ENCODE data around the gene OR56B4.

OR56B4 gene

DNA sequence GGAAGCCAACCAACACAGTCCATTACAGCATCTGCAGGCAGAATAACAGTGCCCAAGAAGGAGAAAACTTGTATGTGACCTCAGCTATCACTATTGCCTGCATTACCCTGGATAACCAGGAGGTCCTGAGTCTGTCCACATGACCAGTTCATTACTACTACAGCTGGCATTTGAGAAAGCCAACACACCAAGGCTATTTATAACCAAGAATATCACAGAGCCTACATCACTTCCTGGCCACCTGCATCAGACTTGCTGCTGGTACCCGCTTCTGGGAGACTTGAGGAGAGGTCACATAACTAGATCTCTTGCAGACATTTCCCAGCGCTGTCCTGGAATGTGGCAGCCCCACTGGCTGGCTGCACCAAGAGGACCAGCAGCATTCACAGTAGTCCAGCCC, 11.1 kb upstream of the OR56B4 start:
- POLR2A ChIA-PET = no interaction called here
- CTCF ChIA-PET = no interaction called here
- Histone ChIP-seq H3K4me3 (ENCODE audit: low read depth, low read length) (no peak overlapping the region), H3K27ac (ENCODE audit: extremely low read depth, low read depth, low read length) (no peak overlapping the region), H3K4me1 (ENCODE audit: control insufficient read depth, insufficient read depth, low read length) (no peaks in the 10 kb centered on the region), H3K36me3 (ENCODE audit: control insufficient read depth in 2 of 2, insufficient read depth in 1 of 2, low read length in 2 of 2) (no peaks in the 10 kb centered on the region), H3K9me3 (ENCODE audit: control insufficient read depth, insufficient read depth, low read depth, low read length) (no peaks in the 10 kb centered on the region)
- TF ChIP-seq ZNF10 (tag by site-specific recombination; IDR thresholded peaks at IDR 0.05) = no peak

DNA sequence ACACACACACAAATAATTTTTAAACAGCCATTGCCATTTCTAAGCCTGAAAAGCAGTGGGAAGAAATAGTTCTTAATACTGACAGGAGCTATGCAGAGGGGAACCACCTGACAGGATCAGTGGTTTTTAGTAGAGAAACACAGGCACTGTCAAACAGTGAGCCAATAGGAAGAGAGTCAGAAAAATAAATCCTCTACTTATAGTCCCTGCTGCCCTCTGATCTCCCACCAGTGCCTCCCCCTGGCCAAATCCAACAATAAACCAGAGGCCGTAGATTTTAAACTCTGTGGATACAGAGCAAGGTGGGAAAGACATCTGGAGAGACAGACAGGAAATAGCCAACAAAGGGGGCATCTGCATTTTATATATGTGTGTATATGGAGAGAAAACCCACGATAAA, 7.9 kb upstream of the OR56B4 start:
- Histone ChIP-seq H3K4me1 (ENCODE audit: control insufficient read depth, insufficient read depth, low read length) (no peaks in the 10 kb centered on the region), H3K36me3 (ENCODE audit: control insufficient read depth in 2 of 2, insufficient read depth in 1 of 2, low read length in 2 of 2) (no peaks in the 10 kb centered on the region), H3K4me3 (ENCODE audit: low read depth, low read length) (no peak overlapping the region), H3K27ac (ENCODE audit: extremely low read depth, low read depth, low read length) (no peak overlapping the region), H3K9me3 (ENCODE audit: control insufficient read depth, insufficient read depth, low read depth, low read length) (no peaks in the 10 kb centered on the region)
- CTCF ChIA-PET = no interaction called here
- TF ChIP-seq FEZF1 (tag by site-specific recombination; IDR thresholded peaks at IDR 0.05) (no peak), ZNF133 (tag by site-specific recombination; IDR thresholded peaks at IDR 0.05) (no peak), ZNF768 (tag by site-specific recombination; IDR thresholded peaks at IDR 0.05) (no peak), HOXD13 (CRISPR knock-in tag; IDR thresholded peaks at IDR 0.05; ENCODE audit: borderline replicate concordance) (no peak), KLF1 (tag by site-specific recombination; IDR thresholded peaks at IDR 0.05) (no peak), ZNF529 (tag by site-specific recombination; IDR thresholded peaks at IDR 0.05; ENCODE audit: insufficient replicate concordance) (no peak)
- POLR2A ChIA-PET = no interaction called here

DNA sequence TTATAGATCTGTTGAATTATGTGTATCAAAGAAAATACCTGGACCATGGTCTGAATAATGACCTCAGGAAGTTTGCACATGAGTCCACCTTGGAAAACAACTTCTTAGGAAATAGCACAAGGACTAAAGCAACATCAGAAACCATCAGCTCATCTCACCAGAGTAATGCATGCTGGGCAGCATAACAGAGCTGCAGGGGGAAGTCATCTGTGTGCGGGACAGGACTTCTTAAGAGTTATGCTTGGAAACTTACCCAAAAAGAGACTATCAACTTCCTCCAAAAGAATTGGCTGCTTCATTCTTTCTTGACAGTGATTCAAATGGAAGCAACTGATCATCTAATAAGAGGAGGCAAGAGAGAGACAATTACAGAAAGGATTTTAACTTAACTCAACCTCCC, 2.5 kb downstream of the OR56B4 start:
- no peaks in the 10 kb centered on the region for H3K4me1 ChIP-seq (ENCODE audit: control insufficient read depth, insufficient read depth, low read length)
- ChIA-PET POLR2A (no interaction called here), CTCF (interaction anchor here (1.4 kb wide), 1 partner anchor 243 kb away, joined by 4 read pairs; no protein-coding TSS in a partner anchor)
- no peaks in the 10 kb centered on the region for H3K36me3 ChIP-seq (ENCODE audit: control insufficient read depth in 2 of 2, insufficient read depth in 1 of 2, low read length in 2 of 2)
- H3K9me3 ChIP-seq (ENCODE audit: control insufficient read depth, insufficient read depth, low read depth, low read length) = no peaks in the 10 kb centered on the region
- TF ChIP-seq, protein P1, sequence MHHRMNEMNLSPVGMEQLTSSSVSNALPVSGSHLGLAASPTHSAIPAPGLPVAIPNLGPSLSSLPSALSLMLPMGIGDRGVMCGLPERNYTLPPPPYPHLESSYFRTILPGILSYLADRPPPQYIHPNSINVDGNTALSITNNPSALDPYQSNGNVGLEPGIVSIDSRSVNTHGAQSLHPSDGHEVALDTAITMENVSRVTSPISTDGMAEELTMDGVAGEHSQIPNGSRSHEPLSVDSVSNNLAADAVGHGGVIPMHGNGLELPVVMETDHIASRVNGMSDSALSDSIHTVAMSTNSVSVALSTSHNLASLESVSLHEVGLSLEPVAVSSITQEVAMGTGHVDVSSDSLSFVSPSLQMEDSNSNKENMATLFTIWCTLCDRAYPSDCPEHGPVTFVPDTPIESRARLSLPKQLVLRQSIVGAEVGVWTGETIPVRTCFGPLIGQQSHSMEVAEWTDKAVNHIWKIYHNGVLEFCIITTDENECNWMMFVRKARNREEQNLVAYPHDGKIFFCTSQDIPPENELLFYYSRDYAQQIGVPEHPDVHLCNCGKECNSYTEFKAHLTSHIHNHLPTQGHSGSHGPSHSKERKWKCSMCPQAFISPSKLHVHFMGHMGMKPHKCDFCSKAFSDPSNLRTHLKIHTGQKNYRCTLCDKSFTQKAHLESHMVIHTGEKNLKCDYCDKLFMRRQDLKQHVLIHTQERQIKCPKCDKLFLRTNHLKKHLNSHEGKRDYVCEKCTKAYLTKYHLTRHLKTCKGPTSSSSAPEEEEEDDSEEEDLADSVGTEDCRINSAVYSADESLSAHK (tag by site-specific recombination; IDR thresholded peaks at IDR 0.05) = no peak
- TF ChIP-seq ZNF530 (tag by site-specific recombination; IDR thresholded peaks at IDR 0.05; ENCODE audit: low read depth) (no peak), ZNF354C (tag by site-specific recombination; IDR thresholded peaks at IDR 0.05; ENCODE audit: borderline replicate concordance, low read depth) (no peak), ZNF138 (tag by site-specific recombination; IDR thresholded peaks at IDR 0.05; ENCODE audit: borderline replicate concordance) (no peak), ZNF184 (tag by site-specific recombination; IDR thresholded peaks at IDR 0.05) (no peak), ZNF311 (tag by site-specific recombination; IDR thresholded peaks at IDR 0.05; ENCODE audit: borderline replicate concordance) (no peak)
- TF ChIP-seq, protein P2, sequence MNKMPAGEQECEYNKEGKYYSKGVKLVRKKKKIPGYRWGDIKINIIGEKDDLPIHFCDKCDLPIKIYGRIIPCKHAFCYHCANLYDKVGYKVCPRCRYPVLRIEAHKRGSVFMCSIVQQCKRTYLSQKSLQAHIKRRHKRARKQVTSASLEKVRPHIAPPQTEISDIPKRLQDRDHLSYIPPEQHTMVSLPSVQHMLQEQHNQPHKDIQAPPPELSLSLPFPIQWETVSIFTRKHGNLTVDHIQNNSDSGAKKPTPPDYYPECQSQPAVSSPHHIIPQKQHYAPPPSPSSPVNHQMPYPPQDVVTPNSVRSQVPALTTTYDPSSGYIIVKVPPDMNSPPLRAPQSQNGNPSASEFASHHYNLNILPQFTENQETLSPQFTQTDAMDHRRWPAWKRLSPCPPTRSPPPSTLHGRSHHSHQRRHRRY (tag by site-specific recombination; IDR thresholded peaks at IDR 0.05) = no peak
- TF ChIP-seq, protein P3, sequence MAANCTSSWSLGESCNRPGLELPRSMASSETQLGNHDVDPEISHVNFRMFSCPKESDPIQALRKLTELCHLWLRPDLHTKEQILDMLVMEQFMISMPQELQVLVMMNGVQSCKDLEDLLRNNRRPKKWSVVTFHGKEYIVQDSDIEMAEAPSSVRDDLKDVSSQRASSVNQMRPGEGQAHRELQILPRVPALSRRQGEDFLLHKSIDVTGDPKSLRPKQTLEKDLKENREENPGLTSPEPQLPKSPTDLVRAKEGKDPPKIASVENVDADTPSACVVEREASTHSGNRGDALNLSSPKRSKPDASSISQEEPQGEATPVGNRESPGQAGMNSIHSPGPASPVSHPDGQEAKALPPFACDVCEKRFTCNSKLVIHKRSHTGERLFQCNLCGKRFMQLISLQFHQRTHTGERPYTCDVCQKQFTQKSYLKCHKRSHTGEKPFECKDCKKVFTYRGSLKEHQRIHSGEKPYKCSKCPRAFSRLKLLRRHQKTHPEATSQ (tag by site-specific recombination; IDR thresholded peaks at IDR 0.05) = no peak
- no peak overlapping the region for H3K4me3 ChIP-seq (ENCODE audit: low read depth, low read length)
- H3K27ac ChIP-seq (ENCODE audit: extremely low read depth, low read depth, low read length) = no peak overlapping the region

All from HEK293 (cell line).